Measurements from ENCODE around the gene HS3ST6.

DNA sequence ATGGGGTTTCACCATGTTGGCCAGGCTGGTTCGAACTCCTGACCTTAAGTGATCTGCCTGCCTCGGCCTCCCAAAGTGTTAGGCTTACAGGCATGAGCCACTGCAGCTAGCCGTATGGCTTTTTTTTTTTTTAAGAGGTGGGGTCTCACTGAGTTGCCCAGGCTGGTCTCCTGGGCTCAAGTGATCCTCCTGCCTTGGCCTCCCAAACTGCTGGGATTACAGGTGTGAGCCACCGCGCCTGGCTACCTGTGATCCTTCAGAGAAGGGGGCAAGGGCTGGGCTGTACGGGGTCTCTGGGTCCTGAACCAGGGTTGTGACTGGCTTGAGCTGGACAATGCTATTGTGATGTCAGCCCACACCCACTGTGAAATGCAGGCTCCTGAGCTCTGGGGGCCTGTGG lies 48.2 kb upstream of the HS3ST6 start, which contains the start of gene RNF151:
- TF ChIP-seq, protein P1, sequence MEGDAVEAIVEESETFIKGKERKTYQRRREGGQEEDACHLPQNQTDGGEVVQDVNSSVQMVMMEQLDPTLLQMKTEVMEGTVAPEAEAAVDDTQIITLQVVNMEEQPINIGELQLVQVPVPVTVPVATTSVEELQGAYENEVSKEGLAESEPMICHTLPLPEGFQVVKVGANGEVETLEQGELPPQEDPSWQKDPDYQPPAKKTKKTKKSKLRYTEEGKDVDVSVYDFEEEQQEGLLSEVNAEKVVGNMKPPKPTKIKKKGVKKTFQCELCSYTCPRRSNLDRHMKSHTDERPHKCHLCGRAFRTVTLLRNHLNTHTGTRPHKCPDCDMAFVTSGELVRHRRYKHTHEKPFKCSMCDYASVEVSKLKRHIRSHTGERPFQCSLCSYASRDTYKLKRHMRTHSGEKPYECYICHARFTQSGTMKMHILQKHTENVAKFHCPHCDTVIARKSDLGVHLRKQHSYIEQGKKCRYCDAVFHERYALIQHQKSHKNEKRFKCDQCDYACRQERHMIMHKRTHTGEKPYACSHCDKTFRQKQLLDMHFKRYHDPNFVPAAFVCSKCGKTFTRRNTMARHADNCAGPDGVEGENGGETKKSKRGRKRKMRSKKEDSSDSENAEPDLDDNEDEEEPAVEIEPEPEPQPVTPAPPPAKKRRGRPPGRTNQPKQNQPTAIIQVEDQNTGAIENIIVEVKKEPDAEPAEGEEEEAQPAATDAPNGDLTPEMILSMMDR (conservative IDR thresholded peaks at IDR 0.05; ENCODE audit: low read length) = no peak
- no peak for TF ChIP-seq EZH2phosphoT487 (IDR thresholded peaks at IDR 0.05; ENCODE audit: borderline replicate concordance)

All from Loucy (cell line).